ENCODE data around the gene ERCC3. TPM values are rescaled to one million over a fixed set of nuclear protein-coding genes. Genes with fewer than 3 reads are reported as not detected.

ERCC3 gene
- polyA plus RNA-seq, 1 experiment, result 48.5 TPM

DNA sequence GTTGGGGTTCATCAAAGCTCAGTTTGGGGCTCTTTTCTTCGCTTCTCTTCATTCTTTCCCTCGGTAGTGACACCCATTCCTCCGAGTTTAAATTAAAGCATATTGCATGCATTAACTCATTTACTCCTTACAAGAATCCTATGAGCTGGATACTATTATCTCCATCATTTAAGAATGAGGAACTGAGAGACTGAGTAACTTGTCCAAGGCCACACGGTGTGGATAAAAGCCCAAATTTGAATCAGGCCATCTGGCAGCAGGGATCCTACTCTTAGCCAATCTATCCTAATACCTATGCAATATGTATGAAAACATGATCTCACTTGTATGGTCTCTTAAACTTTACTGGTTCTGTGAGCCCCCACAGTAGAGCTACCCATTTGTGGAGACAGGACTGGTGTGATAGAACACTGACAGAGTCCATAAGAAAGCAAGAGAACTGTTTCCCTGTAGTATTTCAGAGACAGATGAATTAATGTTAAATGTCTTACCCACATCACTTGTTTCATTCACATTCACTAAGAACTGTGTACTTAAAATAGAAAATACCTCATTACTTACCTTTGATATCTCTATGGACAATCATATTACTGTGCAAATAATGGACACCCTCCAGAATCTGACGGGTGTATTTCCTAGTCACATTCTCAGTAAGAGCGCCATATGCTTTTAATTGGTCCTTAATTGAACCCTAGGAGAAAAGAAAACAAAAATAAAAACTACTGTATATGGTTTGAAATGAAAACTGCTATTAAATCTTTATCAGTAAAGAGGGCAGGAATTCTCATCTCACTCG lies 20.4 kb upstream of the ERCC3 start:
- no peak for TF ChIP-seq CTCF (IDR thresholded peaks at IDR 0.05; ENCODE audit: insufficient read depth, low read depth, low read length)
- Histone ChIP-seq H3K4me3 (ENCODE audit: low read depth, low read length) (no peak overlapping the region), H3K27me3 (ENCODE audit: control insufficient read depth, insufficient read depth, low read length) (no peaks in the 10 kb centered on the region), H3K36me3 (ENCODE audit: control insufficient read depth, insufficient read depth, low read length) (peaks cover 13% of the 10 kb centered on the region)
- no peak for DNase-seq (ENCODE audit: low read depth)
- POLR2A ChIA-PET, result no interaction called here
- CTCF ChIA-PET, result interaction anchor here (1.1 to 1.9 kb wide), 2 partner anchors 10 to 13 kb away, joined by 4 read pairs; no protein-coding TSS in a partner anchor

DNA sequence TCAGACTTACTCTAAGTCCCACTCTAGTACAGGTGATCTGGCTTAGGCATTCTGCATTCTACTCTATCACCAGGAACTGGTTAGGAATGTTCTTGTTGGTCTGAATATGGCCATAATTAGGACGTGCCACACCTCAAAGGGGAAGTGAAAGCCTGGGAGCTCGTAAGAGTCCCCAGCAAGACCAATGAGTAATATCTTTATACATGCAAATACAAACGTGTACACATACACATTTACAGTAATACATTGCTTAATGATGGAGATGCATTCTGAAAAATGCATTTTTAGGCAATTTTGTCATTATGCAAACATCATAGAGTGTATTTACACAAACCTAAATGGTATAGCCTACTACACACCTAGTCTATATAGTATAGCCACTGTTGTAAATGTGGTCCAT lies 19.5 kb upstream of the ERCC3 start:
- Histone ChIP-seq H3K4me3 (ENCODE audit: low read depth, low read length) (no peak overlapping the region), H3K27me3 (ENCODE audit: control insufficient read depth, insufficient read depth, low read length) (no peaks in the 10 kb centered on the region), H3K36me3 (ENCODE audit: control insufficient read depth, insufficient read depth, low read length) (peaks cover 13% of the 10 kb centered on the region)
- DNase-seq (ENCODE audit: low read depth), result no peak
- no peak for TF ChIP-seq CTCF (IDR thresholded peaks at IDR 0.05; ENCODE audit: insufficient read depth, low read depth, low read length)
- ChIA-PET POLR2A (no interaction called here), CTCF (interaction anchor here (1.1 to 1.9 kb wide), 4 partner anchors 11 to 166 kb away, joined by 3 to 4 read pairs (median 4); no protein-coding TSS in a partner anchor)

GRCh38 chr2:127310980-127311379 lies 17.0 kb upstream of the ERCC3 start:
- TF ChIP-seq CTCF (IDR thresholded peaks at IDR 0.05; ENCODE audit: insufficient read depth, low read depth, low read length), result no peak
- Histone ChIP-seq H3K4me3 (ENCODE audit: low read depth, low read length) (no peak overlapping the region), H3K36me3 (ENCODE audit: control insufficient read depth, insufficient read depth, low read length) (peaks cover 14% of the 10 kb centered on the region), H3K27me3 (ENCODE audit: control insufficient read depth, insufficient read depth, low read length) (no peaks in the 10 kb centered on the region)
- ChIA-PET CTCF (interaction anchor here (0.7 kb wide), 1 partner anchor 14 kb away, joined by 4 read pairs; no protein-coding TSS in a partner anchor), POLR2A (no interaction called here)
- DNase-seq (ENCODE audit: low read depth), result no peak

GRCh38 chr2:127309468-127309867 lies 15.5 kb upstream of the ERCC3 start:
- no peak for TF ChIP-seq CTCF (IDR thresholded peaks at IDR 0.05; ENCODE audit: insufficient read depth, low read depth, low read length)
- no peak for DNase-seq (ENCODE audit: low read depth)

GRCh38 chr2:127308586-127309138 lies 14.7 kb upstream of the ERCC3 start:
- ChIA-PET CTCF (no interaction called here), POLR2A (interaction anchor here (0.6 kb wide), 1 partner anchor 85 kb away, joined by 3 read pairs; no protein-coding TSS in a partner anchor)
- Histone ChIP-seq H3K4me3 (ENCODE audit: low read depth, low read length) (no peak overlapping the region), H3K36me3 (ENCODE audit: control insufficient read depth, insufficient read depth, low read length) (peaks cover 8% of the 10 kb centered on the region), H3K27me3 (ENCODE audit: control insufficient read depth, insufficient read depth, low read length) (no peaks in the 10 kb centered on the region)
- TF ChIP-seq CTCF (IDR thresholded peaks at IDR 0.05; ENCODE audit: insufficient read depth, low read depth, low read length), result no peak
- DNase-seq (ENCODE audit: low read depth), result no peak

More at GRCh38 chr2:127309468-127309867, 15.5 kb upstream of the ERCC3 start:
- H3K27me3 ChIP-seq (ENCODE audit: control insufficient read depth, insufficient read depth, low read length), result no peaks in the 10 kb centered on the region
- no peak overlapping the region for H3K4me3 ChIP-seq (ENCODE audit: low read depth, low read length)
- CTCF ChIA-PET, result no interaction called here
- POLR2A ChIA-PET, result interaction anchor here (0.6 kb wide), 1 partner anchor 84 kb away, joined by 3 read pairs; no protein-coding TSS in a partner anchor
- peaks cover 13% of the 10 kb centered on the region for H3K36me3 ChIP-seq (ENCODE audit: control insufficient read depth, insufficient read depth, low read length)
